HUES48 (cell line): Measurements from ENCODE around the gene TCOF1.

Source experiments
- H3K27ac ChIP-seq: one replicate; pipeline ENCODE4 v1.7.0; 2013; ENCODE audit warnings: low read depth, low read length, inconsistent platforms
- H3K27me3 ChIP-seq: 2 replicates; pipeline ENCODE4 v1.6.1; 2013; ENCODE audit warnings: mild to moderate bottlenecking, low read length; ENCODE audit not compliant: control insufficient read depth, insufficient read depth
- H3K36me3 ChIP-seq: 2 replicates; pipeline ENCODE4 v1.6.1; 2013; ENCODE audit warnings: low read length; ENCODE audit not compliant: control insufficient read depth, insufficient read depth
- H3K4me1 ChIP-seq: 2 replicates; pipeline ENCODE4 v1.6.1; 2013; ENCODE audit warnings: mild to moderate bottlenecking, low read length; ENCODE audit not compliant: control insufficient read depth, insufficient read depth
- H3K4me3 ChIP-seq: 2 replicates; pipeline ENCODE4 v1.5.1; 2013; ENCODE audit warnings: mild to moderate bottlenecking, low read depth, low read length
- H3K9ac ChIP-seq: 2 replicates; pipeline ENCODE4 v1.6.1; 2013; ENCODE audit warnings: mild to moderate bottlenecking, low read depth, low read length, moderate library complexity
- H3K9me3 ChIP-seq: 2 replicates; pipeline ENCODE4 v1.6.1; 2013; ENCODE audit warnings: low read length; ENCODE audit not compliant: control insufficient read depth, insufficient read depth

The TCOF1 gene

GRCh38 chr5:150327139-150327538, 30.4 kb upstream of the TCOF1 start:
- H3K36me3 ChIP-seq = no peaks in the 10 kb centered on the region
- H3K9ac ChIP-seq = no peak overlapping the region
- no peak overlapping the region for H3K27ac ChIP-seq
- H3K27me3 ChIP-seq = no peaks in the 10 kb centered on the region
- H3K4me1 ChIP-seq = no peaks in the 10 kb centered on the region
- no peak overlapping the region for H3K4me3 ChIP-seq
- no peaks in the 10 kb centered on the region for H3K9me3 ChIP-seq

DNA sequence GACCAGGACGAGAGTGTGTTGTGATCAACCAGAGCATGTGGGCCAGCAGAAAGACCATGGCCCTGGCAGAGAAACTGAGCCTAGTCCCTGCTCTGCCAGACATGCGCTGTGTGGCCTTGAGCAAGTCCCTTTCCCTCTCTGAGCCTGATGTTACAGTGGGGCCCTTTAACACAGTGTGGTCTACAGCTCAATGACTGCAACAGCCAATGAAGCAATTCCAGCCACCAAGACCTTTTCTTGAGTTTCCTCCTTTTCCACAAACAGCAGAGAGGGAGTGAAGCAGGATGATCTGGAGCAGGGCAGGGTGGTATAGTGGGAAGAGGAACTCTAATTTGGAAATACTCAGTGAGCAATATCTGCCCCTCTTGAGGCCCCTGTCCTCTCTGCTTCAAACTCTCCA, 29.0 kb upstream of the TCOF1 start:
- Histone ChIP-seq H3K27me3 (no peaks in the 10 kb centered on the region), H3K4me1 (no peaks in the 10 kb centered on the region), H3K4me3 (no peak overlapping the region), H3K36me3 (no peaks in the 10 kb centered on the region), H3K27ac (no peak overlapping the region), H3K9ac (no peak overlapping the region), H3K9me3 (no peaks in the 10 kb centered on the region)

DNA sequence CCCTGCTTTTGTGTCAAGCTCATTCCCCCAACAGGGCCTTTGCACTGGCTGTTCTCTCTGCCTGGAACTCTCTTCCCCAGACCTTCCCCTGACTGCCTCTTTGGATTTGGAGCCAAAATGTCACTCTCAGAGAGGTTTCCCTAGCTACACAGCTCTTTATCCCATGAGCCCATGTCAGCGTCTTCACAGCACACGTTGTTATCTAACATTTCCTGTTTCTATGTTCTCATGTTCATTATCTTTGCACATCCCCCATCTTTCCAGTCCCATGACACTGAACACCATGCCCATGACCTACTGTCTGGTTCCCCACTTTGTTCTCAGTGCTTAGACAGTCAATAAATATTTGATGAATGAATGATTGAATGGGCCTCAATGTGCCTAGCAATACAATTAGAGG, 28.5 kb upstream of the TCOF1 start:
- Histone ChIP-seq H3K27me3 (no peaks in the 10 kb centered on the region), H3K9ac (no peak overlapping the region), H3K9me3 (no peaks in the 10 kb centered on the region), H3K4me1 (no peaks in the 10 kb centered on the region), H3K4me3 (no peak overlapping the region), H3K36me3 (no peaks in the 10 kb centered on the region), H3K27ac (no peak overlapping the region)

- Histone ChIP-seq H3K27ac (no peak overlapping the region), H3K4me1 (no peaks in the 10 kb centered on the region), H3K9me3 (no peaks in the 10 kb centered on the region), H3K4me3 (no peak overlapping the region), H3K27me3 (no peaks in the 10 kb centered on the region), H3K9ac (no peak overlapping the region), H3K36me3 (no peaks in the 10 kb centered on the region)
Measured at GRCh38 chr5:150329881-150330876, 27.3 kb upstream of the TCOF1 start.

DNA sequence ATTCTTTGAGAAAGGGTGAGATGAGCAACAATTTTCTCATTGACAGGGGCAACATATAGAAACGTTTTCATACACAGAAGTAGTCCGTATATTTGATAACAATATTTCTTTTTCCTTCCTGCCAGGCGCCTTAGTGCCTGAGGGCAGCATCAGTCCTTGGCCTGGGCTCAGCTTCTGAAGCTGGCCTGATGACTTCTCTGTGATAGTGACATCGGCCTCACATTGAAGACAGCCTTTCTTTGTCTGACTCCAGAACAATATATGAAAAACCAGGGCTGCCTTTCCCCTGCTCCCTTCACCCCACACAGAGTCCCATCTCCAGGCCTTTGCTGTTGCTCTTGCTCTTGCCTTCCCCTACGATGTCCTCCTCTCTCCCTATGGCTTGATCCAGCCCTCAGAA, 24.1 kb upstream of the TCOF1 start:
- Histone ChIP-seq H3K27ac (no peak overlapping the region), H3K9me3 (no peaks in the 10 kb centered on the region), H3K27me3 (no peaks in the 10 kb centered on the region)

GRCh38 chr5:150335778-150336177, 21.7 kb upstream of the TCOF1 start:
- Histone ChIP-seq H3K27me3 (no peaks in the 10 kb centered on the region), H3K9me3 (no peaks in the 10 kb centered on the region), H3K4me1 (no peaks in the 10 kb centered on the region), H3K27ac (no peak overlapping the region), H3K9ac (no peak overlapping the region), H3K4me3 (no peak overlapping the region), H3K36me3 (no peaks in the 10 kb centered on the region)

More for the DNA sequence above, 24.1 kb upstream of the TCOF1 start:
- Histone ChIP-seq H3K9ac (no peak overlapping the region), H3K4me1 (no peaks in the 10 kb centered on the region), H3K4me3 (no peak overlapping the region), H3K36me3 (no peaks in the 10 kb centered on the region)

- Histone ChIP-seq H3K36me3 (no peaks in the 10 kb centered on the region), H3K9me3 (no peaks in the 10 kb centered on the region), H3K9ac (no peak overlapping the region), H3K4me3 (no peak overlapping the region), H3K27me3 (no peaks in the 10 kb centered on the region), H3K27ac (no peak overlapping the region), H3K4me1 (no peaks in the 10 kb centered on the region)
Measured at GRCh38 chr5:150338546-150338945, 19.0 kb upstream of the TCOF1 start.

GRCh38 chr5:150339165-150339564, 18.3 kb upstream of the TCOF1 start:
- Histone ChIP-seq H3K4me1 (no peaks in the 10 kb centered on the region), H3K9me3 (no peaks in the 10 kb centered on the region), H3K36me3 (no peaks in the 10 kb centered on the region), H3K9ac (no peak overlapping the region), H3K27ac (no peak overlapping the region), H3K27me3 (no peaks in the 10 kb centered on the region), H3K4me3 (no peak overlapping the region)

- no peaks in the 10 kb centered on the region for H3K4me1 ChIP-seq
- no peak overlapping the region for H3K9ac ChIP-seq
- no peak overlapping the region for H3K27ac ChIP-seq
- no peaks in the 10 kb centered on the region for H3K9me3 ChIP-seq
- no peaks in the 10 kb centered on the region for H3K36me3 ChIP-seq
- no peak overlapping the region for H3K4me3 ChIP-seq
- H3K27me3 ChIP-seq = no peaks in the 10 kb centered on the region
Measured at GRCh38 chr5:150339841-150340240, 17.7 kb upstream of the TCOF1 start.

DNA sequence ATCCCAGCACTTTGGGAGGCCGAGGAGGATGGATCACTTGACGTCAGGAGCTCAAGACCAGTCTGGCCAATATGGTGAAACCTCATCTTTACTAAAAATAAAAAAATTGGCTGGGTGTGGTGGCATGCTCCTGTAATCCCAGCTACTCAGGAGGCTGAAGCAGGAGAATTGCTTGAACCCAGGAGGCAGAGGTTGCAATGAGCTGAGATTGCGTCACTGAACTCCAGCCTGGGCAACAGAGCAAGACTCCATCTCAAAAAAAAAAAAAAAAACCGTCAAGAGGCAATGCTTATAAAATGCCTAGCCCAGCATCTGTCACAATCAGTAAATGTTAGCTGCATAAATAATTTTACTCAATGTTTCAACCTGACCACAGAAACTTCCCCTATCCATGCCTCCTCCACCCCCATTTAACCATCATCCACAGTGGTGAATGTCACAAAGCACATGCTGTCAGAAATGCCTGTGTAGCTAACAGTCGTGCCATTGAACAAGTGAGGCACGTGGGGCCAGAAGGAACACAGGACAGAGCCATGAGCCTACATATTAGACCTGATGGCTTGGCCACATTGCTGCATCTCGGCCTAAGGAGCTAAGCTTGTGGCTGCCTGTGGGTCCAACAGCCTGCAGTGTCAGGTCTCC, 16.8 kb upstream of the TCOF1 start:
- no peaks in the 10 kb centered on the region for H3K9me3 ChIP-seq
- no peak overlapping the region for H3K4me3 ChIP-seq
- no peak overlapping the region for H3K9ac ChIP-seq
- H3K36me3 ChIP-seq = no peaks in the 10 kb centered on the region
- H3K27ac ChIP-seq = no peak overlapping the region
- no peaks in the 10 kb centered on the region for H3K27me3 ChIP-seq
- no peaks in the 10 kb centered on the region for H3K4me1 ChIP-seq

DNA sequence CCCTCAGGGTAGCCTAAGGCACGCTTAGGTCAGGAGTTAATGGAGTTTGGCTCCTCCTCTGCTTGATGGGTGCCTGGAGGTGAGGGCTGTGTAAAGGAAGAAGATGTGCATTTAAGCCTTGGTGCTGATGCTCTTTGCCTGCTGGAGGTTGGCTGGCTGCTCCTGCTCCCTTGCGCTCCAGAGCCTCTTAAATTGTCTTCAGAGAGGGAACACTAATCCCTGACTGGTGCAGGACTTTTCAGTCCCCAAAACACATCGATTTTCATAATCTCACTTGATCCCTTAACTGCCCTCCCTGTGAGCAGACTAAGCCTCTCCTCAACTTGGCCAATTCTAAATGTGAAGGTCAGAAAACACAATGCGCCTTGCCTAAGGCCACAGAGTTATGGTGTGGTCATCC, 16.2 kb upstream of the TCOF1 start:
- H3K27ac ChIP-seq = no peak overlapping the region
- no peak overlapping the region for H3K4me3 ChIP-seq
- H3K9me3 ChIP-seq = no peaks in the 10 kb centered on the region
- H3K4me1 ChIP-seq = no peaks in the 10 kb centered on the region
- H3K36me3 ChIP-seq = no peaks in the 10 kb centered on the region
- no peak overlapping the region for H3K9ac ChIP-seq
- H3K27me3 ChIP-seq = no peaks in the 10 kb centered on the region
